HG03196 (cell line): ENCODE data around the gene SSH3.
A peak's percentile ranks its signal among the peaks of the same experiment; 100 is the strongest.

Experiments used
- ATAC-seq: cut with Tn5 transposase; IDR thresholded peaks from one replicate; pipeline ENCODE4 v1.9.1; 2021; ENCODE audit not compliant: unreplicated experiment

SSH3 gene

DNA sequence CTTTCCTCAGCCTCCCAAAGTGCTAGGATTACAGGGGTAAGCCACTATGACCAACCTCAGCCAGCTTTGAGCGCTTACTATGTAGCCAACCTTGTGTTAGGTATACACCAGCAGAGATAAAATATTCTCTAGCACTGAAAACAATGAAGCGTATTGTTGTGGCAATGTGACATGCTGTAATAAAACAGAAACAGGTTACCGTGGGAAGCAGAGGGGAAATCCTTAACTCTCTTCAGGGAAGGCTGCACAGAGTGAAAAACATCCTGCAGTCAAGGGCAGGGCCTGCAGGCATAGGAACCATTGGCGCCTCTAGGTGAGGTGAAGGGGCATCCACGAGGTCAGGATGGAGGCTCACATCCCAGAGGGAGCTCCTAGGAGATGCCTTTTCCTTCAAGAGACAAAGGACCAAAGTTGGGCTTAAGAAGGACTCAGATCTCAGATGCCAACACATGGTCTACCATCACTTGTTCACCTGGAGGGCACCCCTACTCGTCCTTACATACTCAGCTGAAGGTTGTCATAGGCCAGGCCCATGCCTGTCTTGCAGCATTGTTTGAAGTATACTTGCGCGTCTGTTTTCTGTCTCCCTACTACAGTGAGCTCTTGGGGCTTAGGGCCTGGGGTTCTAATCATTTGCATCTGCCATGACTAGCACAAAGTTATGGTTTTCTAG lies 42.1 kb downstream of the SSH3 start:
- no peak for ATAC-seq

DNA sequence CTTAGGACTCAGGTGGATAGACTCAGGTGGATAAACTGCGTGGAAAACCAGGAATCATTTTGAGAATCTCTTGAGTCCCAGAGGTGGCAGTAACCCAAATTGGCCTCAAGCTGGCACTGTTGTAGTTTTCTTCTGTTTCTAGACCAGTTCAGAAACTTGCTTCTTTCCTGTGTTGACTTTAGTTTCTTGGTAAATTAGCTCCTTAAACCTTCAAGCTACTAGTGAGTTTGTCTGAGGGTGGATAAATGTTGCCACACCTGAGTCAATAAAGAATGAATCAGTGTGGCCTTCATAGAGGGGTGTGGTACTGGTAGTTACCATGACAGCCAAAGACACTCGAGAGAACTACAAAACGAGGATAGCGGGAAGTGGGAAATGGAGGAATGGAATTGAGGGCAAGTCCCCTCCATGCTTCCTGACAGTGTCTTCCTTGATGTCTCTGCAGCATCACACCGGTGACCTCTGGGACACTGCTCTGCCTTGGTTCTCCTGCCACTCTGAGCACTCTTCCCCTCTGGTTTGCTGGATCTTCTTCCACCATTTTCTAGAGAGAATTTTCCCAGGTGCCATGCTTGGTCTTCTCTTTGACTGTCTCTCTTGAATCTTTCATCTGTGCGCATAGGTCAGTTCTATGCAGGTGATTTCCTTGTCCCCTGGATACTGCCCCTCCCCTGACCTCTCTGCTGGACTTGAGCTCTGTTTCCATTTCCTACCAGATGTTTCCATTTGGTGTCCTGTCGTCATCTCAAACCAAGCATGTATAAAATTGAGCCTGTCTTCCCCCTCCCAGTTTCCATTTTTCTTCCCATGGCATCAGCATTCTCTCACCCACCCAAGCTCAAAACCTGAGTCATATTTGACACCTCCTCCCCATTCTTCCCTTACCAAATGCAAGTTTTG lies 42.8 kb downstream of the SSH3 start:
- no peak for ATAC-seq

DNA sequence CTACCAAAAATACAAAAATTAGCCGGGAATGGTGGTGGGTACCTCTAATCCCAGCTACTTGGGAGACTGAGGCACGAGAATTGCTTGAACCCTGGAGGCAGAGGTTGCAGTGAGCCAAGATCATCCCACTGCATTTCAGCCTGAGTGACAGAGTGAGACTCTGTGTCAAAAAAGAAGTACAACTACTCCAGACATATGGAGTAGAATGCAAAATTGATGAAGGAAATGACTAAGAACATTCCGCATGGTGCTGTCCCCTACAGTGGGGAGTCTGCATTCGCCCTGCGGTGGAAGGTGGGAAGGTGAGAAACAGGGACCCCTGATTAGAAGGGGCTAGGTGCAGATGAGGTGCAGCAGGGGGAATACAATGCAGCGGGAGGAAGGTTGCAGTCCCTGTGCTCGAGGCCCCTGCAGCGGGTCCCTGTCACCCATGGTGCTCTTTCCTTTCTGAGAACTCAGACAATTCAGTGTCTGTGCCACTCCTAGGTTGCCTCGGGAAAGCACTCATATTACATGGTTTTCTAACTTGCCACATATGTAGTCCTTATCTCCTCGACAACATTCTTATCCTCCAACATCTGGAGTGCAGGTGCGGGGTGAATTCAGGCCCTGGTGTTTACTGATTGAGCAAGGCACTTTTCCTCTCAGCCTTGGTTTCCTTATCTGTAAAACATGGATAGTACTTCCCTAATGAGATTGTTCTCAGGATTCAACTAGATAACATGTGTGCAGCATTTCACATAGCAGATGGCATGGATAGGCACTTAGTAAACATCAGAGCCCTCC lies 44.8 kb downstream of the SSH3 start:
- no peak for ATAC-seq

DNA sequence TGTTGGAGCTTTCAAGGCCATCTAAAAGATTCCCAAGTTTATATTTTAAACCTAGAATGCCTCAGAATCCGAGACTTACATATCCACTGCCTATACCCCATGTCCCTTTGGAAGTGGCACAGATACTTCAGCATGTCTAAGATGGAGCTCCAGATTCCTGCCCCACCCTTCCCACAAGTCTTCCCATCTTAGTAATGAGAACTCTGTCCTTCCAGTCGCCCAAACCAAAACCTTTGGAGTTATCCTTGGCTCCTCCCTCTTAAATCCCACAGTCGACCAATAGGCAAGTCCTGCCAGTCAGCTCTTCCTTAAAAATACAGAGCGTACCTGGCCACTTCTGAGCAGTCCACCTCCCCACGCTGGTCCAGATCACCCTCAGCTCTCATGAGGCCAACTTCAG lies 45.7 kb downstream of the SSH3 start:
- no peak for ATAC-seq

DNA sequence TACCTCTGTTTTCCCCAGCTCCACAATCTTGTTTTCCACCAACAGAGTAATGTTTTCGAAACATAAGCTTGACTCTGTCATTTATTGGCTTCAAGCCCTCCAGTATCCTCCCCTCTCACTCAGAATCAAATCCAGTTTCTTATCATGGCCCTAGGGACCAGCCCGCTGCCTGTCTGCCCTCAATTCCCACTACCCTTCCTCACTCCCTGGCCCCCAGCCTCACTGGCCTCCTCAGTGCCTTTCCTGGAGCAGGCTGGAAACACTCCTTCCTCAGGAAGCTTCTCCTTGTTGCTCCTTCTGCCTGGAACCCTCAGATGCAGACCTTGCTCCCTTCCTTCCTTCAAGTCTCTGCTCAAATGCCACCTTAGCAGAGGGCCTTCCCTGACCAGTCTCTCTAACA lies 46.1 kb downstream of the SSH3 start:
- no peak for ATAC-seq

DNA sequence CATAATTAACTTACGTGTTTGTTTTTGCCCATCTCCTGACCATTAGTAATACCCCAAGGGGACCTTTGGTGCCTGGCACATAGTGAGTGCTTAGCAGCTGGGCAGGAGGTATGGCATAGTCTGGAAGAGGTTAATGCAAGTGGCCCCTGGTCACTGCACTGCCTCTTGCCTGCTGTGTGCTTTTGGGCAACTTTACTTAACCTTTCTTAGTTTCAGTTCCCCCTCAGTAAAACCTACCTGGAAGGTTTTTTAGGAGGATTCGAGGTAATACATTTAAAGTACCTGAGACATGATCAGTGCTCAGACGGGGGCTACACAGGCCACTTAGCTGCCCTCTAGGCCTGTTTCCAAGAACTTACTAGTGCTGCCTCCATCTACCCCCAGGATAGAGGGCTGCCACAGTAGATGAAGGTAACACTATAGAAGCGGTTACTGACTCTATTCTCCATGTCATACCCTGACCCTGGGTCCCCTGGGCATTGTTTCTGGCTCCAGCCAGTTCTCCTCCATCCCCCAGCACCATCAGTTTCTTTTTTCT lies 46.7 kb downstream of the SSH3 start:
- ATAC-seq = no peak

DNA sequence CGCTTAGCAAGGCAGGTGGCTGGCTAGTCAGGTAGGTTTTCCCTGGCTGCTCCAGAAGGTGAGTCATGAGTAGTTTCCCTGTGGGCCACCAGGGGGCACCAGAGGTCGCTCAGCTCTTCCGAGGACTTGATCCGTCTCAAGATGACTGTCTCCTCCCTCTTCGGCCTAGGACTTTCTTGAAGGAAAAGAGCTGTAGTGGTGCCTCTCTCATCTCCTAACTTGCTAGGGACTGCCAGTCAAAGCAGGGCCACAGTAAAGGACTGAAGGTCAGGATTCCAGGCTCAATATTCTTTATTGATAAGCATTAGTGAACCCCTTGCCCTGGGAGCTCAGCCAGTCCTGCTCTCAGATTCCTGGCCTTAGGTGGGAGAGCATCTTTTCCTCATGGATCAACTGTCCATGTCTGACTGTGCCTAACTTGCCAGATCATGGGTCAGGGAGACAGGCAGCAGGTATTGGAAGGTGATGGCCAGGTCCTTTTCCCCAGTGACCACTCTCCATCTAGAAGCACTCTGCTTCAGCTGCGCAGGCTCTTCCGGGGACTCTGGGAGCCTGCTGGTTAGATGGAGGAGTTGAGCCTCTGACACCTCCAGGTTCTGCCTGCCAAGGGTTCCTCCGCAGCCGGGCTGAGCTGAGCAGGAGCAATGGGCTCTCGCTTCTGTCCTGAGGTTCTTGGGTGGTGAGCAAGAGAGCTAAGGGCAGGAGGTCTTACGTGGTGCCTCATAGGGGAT lies 48.1 kb downstream of the SSH3 start:
- no peak for ATAC-seq

DNA sequence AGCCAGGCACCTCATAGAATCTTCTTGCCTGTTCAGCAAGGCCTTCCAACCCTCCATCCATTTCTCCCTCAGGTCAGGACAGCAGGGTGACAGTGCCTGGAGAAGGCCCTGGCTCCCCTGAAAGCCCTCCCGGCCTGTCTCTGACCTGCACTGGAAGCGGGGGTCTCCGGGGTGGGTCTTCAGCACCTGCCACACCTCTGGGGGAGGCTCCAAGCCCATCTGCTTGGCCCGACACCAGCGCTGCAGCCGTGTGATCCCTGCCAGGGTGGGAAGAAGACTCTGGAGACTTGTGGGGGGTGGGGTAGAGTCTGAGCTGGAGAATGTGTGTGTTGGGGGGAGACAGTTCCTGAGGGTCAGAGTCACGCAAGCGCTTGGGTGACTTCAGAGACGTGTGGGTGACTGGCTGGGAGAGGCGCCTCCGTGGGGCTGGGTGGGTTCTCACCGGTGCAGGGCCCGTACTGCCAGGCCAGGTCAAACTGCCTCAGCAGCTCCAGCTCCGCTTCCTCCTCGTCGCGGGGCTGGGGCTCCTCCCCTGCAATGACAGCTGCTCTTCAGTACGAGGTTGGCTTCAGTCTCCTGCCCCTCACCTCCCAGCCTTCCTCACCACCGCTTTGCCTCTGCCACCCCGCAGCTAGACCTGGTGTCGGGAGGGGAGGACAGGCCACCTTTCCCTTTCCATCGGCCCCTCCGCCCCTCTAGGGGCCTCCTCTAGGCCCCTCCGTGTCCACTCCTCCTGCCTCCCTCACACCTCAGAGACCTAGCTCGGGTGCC lies 49.4 kb downstream of the SSH3 start:
- peak; percentile 1 for ATAC-seq

DNA sequence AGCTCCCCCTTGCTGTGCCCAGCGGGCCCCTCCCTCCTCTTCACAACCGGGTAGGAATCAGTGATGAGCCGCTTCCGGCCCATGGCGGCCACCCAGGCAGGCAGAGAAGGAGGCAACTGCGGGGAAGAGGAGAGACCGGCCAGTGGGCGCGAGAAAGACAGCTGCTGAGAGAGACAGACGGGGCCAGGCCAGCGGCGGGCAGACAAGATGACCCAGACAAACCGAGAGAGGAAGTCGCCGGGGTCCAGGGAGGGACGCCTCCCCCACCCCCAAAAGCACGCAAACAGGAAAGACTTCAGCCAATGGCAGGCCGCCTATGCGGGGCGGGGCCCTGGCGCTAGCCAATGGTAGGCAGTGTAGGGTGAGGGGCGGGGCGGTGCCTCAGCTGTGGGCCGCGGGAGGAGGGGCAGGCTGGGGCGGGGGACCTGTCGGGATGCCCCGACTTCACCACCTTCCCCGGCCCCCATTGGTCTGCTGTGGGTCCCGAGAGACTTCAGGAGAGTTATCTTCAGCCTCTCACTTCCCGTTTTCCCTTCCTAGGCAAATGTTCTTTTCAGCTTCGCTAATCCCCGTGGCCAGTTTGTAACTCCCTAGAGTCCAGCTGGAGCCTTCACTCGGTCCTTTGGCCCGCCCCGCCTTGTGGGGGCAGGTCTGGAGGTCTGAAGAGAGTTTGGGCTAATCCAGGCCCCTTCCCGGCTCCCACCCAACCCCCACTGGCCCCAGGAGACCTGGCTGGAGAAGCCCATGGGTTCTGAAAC lies 50.2 kb downstream of the SSH3 start, which contains the start of gene POLD4:
Gene POLD4, minus strand, starts transcription at position 230 of the 758 bp plus-strand sequence. Its CDS starts 147 bp downstream, at position 83.
- peak; percentile 63 for ATAC-seq

DNA sequence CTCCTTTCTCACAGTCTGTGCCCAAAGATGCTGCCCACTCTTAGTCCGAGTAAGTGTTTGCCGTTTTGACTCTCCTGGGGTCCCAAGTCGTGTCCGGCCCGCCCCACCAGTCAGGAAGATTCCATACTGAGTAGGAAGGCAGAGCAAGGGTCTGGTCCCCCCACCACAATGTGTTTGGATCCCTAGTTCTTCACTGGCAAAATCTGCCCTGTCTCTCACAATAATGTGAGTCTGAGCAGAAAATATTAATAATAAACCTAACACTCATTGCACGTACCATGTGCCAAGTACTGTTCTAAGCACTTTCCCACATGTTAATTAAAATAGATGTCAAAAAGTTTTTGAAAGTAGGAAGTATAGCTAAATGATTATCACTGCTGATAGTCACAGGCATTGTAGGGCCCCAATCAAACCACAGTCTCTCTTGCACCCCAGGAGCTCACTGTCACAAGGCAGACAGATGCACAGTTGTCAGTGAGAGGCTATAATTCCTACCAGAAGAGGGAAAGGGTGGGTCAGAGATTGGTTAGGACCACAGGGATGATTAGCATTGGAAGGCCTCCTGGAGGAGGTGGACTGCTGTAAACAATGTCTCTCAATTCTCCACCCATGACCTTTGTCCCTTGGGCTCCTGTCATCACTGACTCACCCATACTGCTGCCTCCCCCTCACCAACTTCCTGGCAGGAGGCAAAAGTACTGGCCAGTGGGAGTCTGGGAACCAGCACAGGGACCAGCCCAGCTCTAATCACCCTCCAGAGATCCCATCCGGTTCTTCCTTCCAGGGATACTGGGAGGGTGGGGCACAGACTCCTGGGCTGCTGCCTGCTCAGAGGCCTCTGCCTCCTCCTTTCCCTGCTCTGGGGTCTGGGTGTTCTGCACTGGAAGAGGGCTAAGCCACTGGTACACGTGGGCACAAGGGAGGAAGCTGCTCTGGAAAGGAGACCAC lies 51.0 kb downstream of the SSH3 start:
- ATAC-seq = no peak

DNA sequence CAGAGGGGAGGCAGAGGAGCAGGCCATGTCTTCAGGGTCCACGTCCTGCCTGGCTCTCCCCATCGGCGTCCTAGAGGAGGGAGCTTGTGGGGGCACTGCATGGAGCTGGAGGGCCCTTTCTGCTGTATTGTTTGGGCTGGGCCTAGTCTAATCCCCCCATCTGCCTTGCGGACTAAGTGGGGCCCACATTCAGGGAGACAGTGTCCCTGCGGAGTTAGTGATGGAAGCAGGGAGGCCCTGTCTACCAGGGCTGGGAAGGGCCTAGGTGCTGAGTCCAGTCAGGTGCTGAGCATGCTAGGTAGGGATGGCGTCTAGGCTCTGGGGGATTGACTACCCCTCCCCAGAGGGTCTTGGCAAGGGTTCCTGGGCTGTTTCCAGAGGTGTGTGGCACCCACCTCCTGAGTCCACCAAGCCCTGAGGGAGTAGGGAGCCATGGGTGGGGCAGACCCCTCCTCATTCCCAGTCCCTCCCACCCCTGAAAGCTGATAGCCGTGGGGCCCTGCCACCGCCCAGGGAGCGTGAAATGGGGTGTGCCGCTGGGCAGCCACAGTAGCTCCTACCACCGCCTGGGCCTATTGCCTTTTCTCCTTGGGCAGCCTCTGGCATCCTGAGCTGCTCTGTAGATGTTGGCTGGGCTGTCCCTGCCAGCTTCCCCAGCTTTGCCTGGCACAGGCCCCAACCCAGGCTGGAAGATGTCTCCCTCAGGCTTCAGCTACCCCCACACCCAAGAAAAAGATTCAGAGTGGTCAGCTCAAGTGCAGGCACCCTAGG lies 51.9 kb downstream of the SSH3 start:
- no peak for ATAC-seq

DNA sequence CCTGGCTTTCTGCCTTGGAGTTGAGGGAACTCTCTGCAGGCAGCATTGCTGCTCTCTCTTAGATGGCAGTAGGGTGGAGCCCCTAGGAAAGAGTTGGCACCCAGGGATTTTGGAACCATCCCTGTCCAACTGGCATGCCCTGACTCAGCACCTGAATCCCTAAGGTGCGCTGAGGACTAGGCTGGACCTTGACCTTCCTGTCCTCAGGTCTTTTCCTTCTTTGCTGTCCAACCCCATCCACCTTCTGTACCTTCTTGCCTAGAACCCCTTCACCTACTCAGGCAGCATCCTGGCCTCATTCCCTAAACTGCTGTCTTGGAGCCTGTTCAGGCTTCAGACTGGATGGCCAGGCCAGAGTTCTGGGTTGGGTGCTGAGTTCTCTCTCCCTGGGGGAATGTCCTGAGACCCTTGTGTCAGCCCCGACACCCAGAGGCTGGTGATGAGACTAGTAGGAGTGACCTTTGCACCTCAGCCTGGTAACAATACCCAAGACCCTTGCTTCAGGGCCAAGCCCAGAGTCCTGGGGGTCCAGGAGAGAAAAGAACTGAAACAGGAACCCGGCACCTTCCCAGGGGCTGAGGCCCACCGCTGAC lies 52.6 kb downstream of the SSH3 start:
- no peak for ATAC-seq

DNA sequence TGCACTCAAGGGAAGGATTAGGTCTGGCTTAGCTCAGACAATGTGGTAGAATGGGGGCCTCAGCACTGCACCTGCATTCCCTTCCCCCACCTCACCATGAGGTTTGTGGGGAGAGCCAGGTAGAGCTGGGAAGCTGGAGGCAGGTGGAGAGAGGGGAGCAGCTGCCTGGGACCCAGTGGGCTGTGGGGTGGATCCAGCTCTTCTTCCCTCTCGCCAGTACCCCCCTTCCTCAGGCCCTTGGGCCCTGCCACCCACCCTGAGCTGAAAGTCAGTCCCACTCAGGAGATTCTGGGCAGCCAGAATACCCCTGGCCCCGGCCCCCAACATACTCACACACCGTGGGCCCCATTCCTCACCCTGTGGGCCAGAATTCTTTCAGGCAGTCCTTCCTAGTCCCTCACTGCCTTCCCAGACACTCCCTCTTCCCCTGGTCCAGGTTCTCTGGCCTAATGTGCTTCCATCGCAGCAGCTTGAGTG lies 53.1 kb downstream of the SSH3 start:
- no peak for ATAC-seq

DNA sequence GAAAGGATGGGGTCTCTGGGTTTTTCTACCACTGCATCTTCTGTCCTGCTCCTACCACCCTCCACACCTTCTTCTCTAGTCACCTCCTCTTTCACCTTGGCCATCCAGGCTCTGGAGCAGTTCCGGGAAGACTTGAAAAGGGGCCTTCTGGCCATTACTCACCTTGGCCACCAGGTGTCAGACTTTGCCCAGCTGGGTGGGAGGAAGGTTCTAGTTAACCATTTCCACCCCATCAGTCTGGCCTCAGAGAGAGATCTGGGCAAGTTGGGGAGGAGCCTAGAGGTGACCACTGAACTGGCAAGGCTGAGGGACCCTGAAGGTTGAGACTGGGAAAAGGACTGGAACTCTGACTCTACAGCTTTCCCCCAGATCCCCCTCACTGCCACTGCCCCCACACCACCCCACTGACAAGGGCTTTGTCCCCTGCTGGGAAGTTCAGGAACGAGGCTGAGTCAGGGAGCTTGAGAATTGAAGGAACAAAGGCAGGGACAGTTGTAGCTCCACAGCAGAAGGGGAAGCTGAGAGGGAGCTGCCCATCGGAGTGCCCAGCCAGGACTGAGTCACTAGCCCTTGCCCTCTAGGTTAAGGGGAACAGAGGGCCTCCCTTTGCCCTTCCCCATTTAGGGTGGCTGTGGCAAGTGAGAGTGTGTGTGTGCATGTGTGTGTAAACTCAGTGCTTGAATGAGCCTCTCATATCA lies 53.7 kb downstream of the SSH3 start:
- ATAC-seq = no peak

DNA sequence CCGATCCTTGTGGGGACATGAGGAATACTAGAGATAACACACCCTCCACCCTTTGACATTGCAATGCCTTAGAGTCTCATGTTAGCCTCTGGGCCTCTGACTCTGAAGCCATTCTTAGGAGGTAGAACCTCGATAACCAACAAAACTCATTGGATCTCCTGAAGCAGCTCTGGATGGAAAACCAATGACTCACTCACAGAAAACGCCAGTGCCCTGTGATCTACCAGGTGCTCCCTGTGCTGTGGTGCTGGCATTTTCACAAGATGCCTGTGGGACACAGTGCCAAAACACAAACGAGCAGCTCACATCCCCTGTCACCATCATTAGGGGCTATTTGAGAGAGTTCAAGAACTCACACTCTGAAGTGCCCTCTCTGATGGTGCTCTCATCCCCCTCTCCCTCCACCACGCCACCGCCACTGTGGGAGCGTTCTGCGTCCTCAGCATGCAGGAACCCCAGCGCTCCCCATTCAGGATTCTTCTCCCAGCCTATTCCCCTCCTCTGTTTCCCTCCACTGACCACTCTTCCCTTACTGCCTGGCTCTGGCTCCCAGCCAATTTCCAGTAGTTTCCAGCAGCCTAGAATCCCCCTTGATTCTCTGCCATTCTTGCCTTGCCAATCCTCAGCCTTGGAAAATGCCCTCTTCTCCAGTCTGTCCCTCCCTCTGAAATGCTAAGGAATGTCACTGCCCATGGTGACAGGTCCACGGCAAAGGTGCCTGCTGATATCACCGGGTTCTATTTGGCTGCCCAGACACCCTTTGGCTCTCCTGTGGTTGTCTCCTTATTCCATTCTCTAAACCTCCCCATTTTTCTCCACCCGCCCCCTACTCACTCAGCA lies 54.7 kb downstream of the SSH3 start:
- no peak for ATAC-seq
